NB4 (cell line): Measurements from ENCODE around the gene CNR2.

ENCODE experiments used
- CTCF ChIP-seq: IDR thresholded peaks from one replicate; pipeline ENCODE4 v1.5.1; 2012; ENCODE audit warnings: low read depth, low read length
- POLR2A ChIP-seq: IDR thresholded peaks from 2 replicates; pipeline ENCODE4 v1.6.1; 2011; ENCODE audit warnings: mild to moderate bottlenecking; ENCODE audit not compliant: insufficient read length; ENCODE audit errors: extremely low read depth

- TF ChIP-seq POLR2A (no peak), CTCF (no peak)
These were observed 9.4 kb downstream of the CNR2 start for GRCh38 chr1:23903754-23904153.
